HG03521 (cell line): ENCODE data around the gene DPYSL4.

Experiments used
- ATAC-seq: cut with Tn5 transposase; IDR thresholded peaks from one replicate; pipeline ENCODE4 v1.9.1; 2021; ENCODE audit warnings: mild to moderate bottlenecking, moderate library complexity; ENCODE audit not compliant: unreplicated experiment

Gene DPYSL4

GRCh38 chr10:132162590-132163277 is 24.0 kb upstream of the DPYSL4 start:
- no peak for ATAC-seq

DNA sequence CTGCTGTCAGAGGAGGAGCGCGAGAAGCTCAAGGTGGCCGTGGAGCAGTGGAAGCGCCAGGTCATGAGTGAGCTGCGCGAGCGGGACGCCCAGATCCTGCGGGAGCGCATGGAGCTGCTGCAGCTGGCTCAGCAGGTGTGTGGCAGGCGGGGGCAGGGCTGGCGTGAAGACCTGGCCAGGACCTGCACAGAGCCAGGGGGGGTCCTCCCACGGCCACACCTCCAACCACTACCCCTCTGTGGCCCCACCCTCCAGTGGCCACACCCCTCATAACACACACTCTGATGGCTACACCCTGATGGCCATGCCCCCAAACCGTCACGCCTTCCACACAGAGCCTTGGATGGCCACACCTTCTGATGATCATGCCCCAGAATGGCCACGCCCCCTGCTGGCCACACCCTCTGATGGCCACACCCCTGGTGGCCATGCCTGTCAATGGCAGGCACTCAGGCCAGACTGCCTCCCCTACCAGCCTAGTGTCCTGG is 23.4 kb upstream of the DPYSL4 start:
- peak; percentile 45 for ATAC-seq

- no peak for ATAC-seq
Observed at GRCh38 chr10:132163826-132164515, 22.8 kb upstream of the DPYSL4 start.

DNA sequence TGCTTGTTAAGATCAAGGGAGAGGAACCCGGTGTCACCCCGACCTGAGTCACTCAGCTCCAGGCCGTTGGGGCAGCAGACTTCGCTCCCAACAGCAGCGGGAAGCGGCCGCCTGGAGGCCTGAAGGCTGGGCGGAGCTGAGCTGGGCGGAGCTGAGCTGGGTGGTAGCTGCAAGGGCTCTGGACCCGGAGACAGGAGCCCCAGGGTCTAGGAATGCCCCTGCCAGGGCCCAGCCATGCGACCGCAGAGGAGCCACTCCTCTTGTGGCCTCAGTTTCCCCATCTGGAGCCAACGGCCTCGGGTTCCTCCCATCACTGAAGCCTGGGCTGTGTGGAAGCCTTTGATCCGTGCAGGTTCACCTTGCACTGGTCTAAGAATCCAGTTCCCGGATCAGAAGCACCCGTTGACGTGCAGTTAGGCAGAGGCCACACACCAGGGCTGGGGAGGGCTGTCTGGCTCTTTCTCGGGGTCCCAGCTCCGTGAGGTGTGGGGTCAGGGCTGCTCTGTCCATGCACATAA is 21.9 kb upstream of the DPYSL4 start:
- no peak for ATAC-seq

GRCh38 chr10:132165416-132165980 is 21.2 kb upstream of the DPYSL4 start:
- ATAC-seq: no peak

GRCh38 chr10:132166216-132166950 is 20.4 kb upstream of the DPYSL4 start:
- ATAC-seq: no peak

- ATAC-seq: no peak
Observed at GRCh38 chr10:132167041-132167674, 19.6 kb upstream of the DPYSL4 start.

GRCh38 chr10:132167976-132168375 is 18.8 kb upstream of the DPYSL4 start:
- ATAC-seq: no peak

DNA sequence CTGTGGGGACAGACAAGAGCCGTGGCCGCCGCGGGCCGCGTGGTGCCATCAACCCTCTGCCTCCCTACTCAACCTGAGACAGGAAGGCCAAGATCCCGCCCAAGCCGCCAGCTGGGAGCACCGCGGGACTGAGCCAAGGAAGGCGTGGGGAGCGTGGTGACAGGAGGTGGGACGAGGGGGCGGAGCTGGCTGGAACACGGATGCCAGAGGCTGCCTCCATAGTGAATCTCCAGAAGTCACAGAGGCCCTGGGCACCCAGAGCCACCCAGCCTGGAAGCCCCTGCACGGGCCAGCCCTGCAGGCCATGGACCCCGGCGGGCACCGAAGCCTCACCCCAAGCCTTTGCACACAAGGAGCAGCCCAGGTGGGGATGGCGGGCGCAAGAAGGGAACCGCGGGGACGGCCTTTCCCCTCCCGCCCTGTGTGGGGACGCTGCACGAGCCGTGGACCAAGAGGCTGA is 18.1 kb upstream of the DPYSL4 start:
- ATAC-seq: no peak

DNA sequence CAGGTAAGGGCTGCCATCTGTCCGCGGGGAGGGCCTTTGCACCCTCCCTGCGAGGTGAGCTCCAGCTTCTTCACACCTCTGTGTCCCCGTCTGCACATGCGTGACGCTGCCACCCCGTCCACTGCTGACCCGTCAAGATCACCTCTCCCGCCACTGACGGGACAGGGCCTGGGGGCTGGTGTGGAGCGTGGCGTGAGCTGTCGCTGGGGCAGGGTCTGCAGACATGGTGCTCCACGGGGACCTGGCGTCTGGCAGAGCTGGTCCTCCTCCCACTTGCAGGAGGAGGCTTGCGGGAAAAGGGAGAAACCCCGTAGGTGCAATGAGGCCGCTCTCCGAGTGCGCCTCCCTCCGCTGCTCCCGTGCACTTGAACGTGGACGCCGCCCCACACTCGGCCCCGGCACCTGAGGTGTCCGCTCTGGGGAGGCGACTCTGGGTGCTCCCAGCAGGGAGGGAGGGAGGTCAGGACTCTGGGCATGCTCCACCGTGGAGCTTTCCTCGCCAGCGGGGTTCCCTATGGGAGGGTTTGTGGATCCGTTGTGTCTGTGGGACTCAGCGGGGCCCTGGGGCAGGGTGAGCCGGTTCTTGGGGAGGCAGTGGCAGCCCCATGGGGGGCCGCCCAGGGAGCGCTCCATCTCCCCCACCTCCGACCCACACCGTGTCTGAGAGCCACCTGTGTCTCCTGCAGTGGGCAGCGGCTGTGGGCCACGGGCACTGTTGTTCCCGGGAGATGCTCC is 17.6 kb upstream of the DPYSL4 start:
- ATAC-seq: no peak

DNA sequence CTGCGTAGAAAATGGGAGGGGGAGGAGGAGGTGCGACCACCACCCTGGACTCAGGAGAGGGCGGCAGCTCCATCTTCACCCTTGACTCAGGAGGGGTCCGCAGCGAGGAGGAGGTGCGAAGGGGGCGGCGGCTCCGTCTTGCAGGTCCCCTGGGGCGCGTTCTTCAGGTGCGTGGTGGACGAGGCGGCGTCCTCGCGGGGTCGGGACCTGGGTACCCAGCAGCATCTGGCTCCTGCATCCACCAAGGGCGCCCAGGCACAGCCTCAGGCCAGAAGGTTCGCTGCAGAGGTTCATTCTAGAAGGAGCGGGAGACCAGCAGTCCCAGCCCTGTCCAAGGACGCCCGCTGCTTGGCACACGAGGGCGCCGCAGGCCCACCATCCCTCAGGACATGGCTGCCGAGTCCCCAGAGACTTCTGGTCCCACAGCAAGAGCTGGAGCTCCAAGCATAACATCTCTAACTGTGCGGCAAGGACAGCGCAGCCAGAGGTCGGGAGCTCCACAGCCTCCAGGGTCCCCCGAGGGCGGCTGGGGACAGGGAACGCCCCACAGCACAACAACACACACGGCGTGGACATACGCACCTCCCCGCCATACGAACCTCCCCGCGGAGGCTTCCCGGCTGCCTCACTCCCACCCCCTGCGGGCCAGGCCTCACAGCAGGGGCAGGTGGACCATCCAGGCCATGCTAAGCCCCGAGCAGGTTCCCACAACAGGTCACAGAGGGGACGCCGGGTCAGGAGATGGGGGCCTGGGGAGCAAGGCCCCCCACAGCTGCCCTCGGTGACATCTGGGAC is 16.8 kb upstream of the DPYSL4 start:
- no peak for ATAC-seq

- ATAC-seq: no peak
Observed at GRCh38 chr10:132170561-132171361, 16.0 kb upstream of the DPYSL4 start.

DNA sequence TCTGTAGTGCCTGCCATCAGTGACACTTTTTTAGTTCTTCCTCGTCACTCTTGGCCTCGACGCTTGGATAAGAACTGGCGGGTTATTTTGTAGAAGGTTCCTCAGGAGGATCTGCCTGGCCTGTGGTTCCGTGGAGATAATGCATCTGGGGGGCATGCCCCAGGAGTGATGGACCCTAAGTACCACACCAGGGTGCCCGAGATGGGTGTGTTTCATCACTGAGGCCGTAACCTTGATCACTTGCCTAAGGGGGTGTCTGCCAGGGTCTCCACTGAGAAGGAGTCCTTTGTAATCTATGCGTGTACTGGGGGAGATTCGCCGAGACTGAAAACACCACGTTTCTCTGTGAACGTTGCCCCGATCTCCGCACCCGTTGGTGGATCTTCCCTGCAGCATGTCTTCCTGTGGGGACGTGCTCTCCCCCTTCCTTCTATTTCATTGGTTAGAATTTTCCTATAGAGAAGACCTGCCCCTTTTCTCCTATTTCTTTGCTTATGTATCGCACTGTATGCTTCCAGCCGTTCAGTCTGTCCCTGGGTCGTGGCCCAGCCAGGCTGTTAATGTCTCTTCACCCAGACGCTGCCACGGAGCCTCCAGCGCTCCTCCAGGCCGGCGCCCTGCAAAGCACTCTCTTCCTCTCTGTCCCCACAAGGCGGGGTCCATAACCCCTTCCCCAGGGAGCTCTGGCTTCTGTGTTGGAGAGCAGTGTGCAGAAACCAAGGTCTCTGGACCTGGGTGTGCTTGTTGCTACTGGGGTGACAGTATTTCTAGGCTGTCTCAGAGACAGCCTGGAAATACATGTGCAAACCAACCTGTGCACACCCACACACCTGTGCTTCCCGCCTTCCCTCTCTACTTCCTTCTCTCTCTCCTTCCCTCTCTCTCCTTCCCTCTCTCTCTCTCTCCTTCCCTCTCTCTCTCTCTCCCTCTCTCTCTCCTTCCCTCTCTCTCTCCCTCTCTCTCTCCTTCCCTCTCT is 14.4 kb upstream of the DPYSL4 start:
- no peak for ATAC-seq

DNA sequence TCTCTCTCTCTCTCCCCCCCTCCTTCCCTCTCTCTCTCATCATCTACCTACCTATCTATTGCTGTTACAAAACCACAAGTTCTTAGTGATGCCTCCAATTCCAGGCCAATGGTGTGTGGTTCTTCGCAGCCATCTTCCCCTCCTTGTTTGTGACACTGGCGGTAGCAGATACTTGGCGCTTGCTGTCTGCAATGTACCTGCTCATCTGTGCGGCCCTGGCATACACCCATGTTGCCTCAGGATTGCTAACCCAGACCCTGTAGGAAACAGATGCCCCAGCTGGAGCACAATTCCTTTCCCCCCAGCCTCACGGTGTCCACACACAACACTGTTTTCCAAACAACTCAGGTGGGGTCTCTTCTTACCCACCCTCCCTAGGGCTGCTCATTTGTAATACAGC is 13.6 kb upstream of the DPYSL4 start:
- ATAC-seq: no peak

- ATAC-seq: no peak
Observed at GRCh38 chr10:132174237-132174636, 12.5 kb upstream of the DPYSL4 start.

- no peak for ATAC-seq
Observed at GRCh38 chr10:132175408-132175807, 11.3 kb upstream of the DPYSL4 start.

DNA sequence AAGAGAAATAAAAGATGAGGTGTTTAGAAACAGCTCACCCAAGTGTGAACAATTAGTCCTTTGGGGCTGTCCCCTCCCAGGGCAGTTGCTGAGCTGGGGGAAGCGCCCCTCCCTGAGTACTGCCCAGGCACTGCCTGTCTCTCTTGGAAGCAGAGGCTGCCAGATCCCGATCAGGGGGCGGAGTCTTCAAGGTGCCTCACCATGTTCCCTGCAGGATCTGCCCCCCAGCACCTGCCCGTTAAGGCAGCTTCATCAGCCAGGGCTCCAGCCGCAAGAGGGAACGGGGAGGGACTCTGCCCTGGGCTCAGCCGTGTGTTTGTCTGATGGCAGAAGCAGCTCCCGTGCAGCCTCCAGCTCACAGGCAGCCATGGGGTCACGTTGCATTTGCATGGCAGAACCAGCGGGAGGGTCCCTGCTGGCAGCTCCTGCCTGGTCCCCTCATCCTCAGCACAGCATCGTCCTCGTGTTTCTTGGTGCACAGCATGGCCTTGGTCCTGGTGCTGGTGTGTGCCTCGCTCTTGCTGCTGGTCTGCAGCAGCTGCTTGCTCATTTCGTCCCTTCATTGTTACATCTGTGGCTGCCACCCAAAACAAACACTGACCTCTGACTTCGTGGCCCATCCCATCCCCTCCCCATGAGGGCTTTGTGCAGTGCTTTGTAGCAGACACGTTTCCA is 10.7 kb upstream of the DPYSL4 start:
- ATAC-seq: no peak
